Measurements from ENCODE around the gene CCDC122.

CCDC122 gene

DNA sequence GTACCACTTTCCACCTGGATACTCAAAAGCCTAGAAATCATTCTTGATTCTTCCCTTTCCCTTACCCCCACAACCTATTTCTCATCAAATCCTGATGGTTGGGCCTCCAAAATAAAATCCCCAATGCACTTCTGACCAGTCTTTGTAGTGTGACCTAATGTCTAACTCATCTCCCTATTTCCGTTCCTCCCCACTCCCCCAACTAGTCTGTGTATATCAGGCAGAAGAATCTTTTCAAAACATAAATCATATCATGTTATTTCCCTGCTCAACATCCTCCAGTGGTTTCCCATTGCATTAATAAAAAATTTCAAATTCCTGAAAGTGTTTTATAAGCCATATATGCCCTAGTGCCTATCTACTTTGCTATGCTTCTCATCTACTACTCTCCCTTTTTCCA, 17.7 kb downstream of the CCDC122 start:
- TF ChIP-seq, protein P1, sequence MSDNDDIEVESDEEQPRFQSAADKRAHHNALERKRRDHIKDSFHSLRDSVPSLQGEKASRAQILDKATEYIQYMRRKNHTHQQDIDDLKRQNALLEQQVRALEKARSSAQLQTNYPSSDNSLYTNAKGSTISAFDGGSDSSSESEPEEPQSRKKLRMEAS (IDR thresholded peaks at IDR 0.05): no peak
- TF ChIP-seq NFIC (IDR thresholded peaks at IDR 0.05) (no peak), EGR1 (IDR thresholded peaks at IDR 0.05) (no peak), EP300 (IDR thresholded peaks at IDR 0.05; ENCODE audit: borderline replicate concordance) (no peak), TCF12 (IDR thresholded peaks at IDR 0.05; ENCODE audit: low read depth) (no peak), YY1 (IDR thresholded peaks at IDR 0.05; ENCODE audit: low read depth) (no peak), ZBTB7A (IDR thresholded peaks at IDR 0.05; ENCODE audit: low read depth) (no peak), TAF1 (IDR thresholded peaks at IDR 0.05; ENCODE audit: low read depth) (no peak), TEAD4 (IDR thresholded peaks at IDR 0.05) (no peak), CREB1 (IDR thresholded peaks at IDR 0.05; ENCODE audit: low read depth) (no peak), FOXM1 (IDR thresholded peaks at IDR 0.05; ENCODE audit: borderline replicate concordance, low read depth) (no peak), RAD21 (IDR thresholded peaks at IDR 0.05; ENCODE audit: low read depth) (no peak), CEBPB (IDR thresholded peaks at IDR 0.05) (no peak)
- TF ChIP-seq, protein P2, sequence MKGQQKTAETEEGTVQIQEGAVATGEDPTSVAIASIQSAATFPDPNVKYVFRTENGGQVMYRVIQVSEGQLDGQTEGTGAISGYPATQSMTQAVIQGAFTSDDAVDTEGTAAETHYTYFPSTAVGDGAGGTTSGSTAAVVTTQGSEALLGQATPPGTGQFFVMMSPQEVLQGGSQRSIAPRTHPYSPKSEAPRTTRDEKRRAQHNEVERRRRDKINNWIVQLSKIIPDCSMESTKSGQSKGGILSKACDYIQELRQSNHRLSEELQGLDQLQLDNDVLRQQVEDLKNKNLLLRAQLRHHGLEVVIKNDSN (IDR thresholded peaks at IDR 0.05): no peak
- TF ChIP-seq, protein P3, sequence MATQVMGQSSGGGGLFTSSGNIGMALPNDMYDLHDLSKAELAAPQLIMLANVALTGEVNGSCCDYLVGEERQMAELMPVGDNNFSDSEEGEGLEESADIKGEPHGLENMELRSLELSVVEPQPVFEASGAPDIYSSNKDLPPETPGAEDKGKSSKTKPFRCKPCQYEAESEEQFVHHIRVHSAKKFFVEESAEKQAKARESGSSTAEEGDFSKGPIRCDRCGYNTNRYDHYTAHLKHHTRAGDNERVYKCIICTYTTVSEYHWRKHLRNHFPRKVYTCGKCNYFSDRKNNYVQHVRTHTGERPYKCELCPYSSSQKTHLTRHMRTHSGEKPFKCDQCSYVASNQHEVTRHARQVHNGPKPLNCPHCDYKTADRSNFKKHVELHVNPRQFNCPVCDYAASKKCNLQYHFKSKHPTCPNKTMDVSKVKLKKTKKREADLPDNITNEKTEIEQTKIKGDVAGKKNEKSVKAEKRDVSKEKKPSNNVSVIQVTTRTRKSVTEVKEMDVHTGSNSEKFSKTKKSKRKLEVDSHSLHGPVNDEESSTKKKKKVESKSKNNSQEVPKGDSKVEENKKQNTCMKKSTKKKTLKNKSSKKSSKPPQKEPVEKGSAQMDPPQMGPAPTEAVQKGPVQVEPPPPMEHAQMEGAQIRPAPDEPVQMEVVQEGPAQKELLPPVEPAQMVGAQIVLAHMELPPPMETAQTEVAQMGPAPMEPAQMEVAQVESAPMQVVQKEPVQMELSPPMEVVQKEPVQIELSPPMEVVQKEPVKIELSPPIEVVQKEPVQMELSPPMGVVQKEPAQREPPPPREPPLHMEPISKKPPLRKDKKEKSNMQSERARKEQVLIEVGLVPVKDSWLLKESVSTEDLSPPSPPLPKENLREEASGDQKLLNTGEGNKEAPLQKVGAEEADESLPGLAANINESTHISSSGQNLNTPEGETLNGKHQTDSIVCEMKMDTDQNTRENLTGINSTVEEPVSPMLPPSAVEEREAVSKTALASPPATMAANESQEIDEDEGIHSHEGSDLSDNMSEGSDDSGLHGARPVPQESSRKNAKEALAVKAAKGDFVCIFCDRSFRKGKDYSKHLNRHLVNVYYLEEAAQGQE (IDR thresholded peaks at IDR 0.05; ENCODE audit: low read depth): no peak

DNA sequence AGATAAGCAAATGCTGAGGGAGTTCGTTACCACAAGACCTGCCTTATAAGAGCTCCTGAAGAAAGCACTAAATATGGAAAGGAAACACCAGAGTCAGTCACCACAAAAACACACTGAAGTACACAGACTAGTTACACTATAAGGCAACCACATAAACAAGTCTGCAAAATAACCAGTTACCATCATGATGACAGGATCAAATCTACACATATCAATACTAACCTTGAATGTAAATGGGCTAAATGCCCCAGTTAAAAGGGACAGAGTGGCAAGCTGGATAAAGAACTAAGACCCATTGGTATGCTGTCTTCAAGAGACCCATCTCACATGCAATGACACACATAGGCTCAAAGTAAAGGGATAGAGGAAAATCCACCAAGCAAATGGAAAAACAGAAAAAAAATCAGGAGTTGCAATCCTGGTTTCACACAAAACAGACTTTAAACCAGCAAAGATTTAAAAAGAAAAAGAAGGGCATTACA, 26.6 kb downstream of the CCDC122 start:
- no peak for TF ChIP-seq EGR1 (IDR thresholded peaks at IDR 0.05)
- TF ChIP-seq, protein P1 (IDR thresholded peaks at IDR 0.05): no peak
- TF ChIP-seq TEAD4 (IDR thresholded peaks at IDR 0.05): no peak
- TF ChIP-seq TAF1 (IDR thresholded peaks at IDR 0.05; ENCODE audit: low read depth): no peak
- TF ChIP-seq, protein P3 (IDR thresholded peaks at IDR 0.05; ENCODE audit: low read depth): no peak
- TF ChIP-seq ZBTB7A (IDR thresholded peaks at IDR 0.05; ENCODE audit: low read depth): no peak
- no peak for TF ChIP-seq YY1 (IDR thresholded peaks at IDR 0.05; ENCODE audit: low read depth)
- TF ChIP-seq NFIC (IDR thresholded peaks at IDR 0.05): no peak

DNA sequence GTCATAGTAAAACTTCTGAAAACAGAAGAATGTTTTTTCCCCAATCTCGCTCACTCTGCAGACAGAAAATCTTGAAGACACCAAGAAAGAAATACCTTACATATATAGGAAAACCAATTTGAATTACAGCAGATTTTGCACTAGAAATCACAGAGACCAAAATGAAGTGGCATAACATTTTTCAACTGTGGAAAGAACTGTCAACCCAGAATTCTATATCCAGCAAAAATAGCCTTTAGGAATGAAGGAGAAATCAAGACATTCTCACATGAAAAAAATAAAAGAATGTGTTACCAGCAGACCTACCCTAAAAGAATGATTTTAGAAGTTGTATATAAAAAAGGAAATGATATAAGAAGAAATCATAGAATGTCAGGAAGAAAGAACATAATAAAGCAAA, 28.7 kb downstream of the CCDC122 start:
- TF ChIP-seq TCF12 (IDR thresholded peaks at IDR 0.05; ENCODE audit: low read depth): no peak
- TF ChIP-seq, protein P1 (IDR thresholded peaks at IDR 0.05): no peak
- TF ChIP-seq YY1 (IDR thresholded peaks at IDR 0.05; ENCODE audit: low read depth): no peak

DNA sequence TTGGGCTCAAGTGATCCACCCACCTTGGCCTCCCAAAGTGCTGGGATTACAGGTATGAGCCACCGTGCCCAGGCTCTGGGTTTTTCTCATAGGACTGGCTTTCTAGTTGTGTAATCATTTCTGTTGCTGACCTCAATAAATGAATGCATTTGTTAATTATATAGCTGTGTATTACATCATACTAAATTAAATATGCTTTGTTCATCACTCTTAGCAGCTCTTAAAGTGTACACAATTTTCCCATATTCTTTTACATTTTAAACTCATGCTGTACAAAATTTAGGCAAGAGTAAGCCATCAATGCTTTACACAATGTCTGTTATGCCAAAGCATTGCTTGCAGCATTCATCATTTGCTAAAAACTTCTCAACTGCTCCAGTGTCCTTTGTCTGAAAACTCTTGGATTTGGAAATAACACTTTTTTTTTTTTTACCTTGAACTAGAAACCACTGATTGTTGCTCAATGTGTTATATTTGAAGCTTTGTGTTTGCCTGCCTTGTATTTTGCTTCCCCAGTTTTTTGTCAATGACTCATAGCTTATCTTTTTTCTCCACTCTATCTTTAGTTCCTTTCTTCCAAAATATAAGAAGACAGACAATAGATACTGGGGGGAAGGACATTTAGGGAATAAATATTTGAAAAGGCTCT, 31.4 kb downstream of the CCDC122 start:
- TF ChIP-seq CEBPB (IDR thresholded peaks at IDR 0.05): no peak
- TF ChIP-seq ZBTB7A (IDR thresholded peaks at IDR 0.05; ENCODE audit: low read depth): no peak
- TF ChIP-seq, protein P1 (IDR thresholded peaks at IDR 0.05): no peak
- TF ChIP-seq CREB1 (IDR thresholded peaks at IDR 0.05; ENCODE audit: low read depth): no peak
- no peak for TF ChIP-seq YY1 (IDR thresholded peaks at IDR 0.05; ENCODE audit: low read depth)
- no peak for TF ChIP-seq TEAD4 (IDR thresholded peaks at IDR 0.05)

DNA sequence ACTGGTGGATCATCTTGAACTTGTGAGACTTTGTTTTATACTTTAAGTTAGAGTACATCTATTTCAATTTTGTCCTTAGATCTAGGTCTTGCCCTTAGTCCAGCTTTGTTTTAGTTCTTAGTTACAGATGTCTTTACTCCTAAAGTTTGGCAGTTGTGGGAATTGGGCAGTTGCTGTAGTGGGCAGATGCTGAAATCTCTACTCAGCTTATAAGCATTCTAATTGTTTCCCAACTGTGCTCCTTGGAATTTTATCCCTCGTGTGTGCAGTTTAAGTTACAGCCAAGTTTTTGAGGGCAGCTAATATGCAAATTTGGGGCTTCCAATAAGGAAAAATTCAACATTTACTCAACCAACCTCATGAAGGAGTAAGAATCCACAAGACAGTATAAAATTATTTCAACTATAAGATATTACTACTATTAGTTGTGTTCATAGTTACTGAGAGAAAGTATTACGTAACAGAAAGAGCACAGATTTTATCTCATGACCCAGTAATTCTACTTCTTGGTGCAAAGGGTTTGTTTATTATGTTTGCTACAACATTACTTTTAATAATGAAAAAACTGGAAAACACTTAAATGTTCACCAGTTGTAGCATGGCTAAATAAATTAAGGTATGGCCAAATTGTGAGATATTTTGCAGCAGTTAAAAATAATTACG, 32.9 kb downstream of the CCDC122 start:
- TF ChIP-seq CREB1 (IDR thresholded peaks at IDR 0.05; ENCODE audit: low read depth) (no peak), TAF1 (IDR thresholded peaks at IDR 0.05; ENCODE audit: low read depth) (no peak), EGR1 (IDR thresholded peaks at IDR 0.05) (no peak), YY1 (IDR thresholded peaks at IDR 0.05; ENCODE audit: low read depth) (no peak), TCF12 (IDR thresholded peaks at IDR 0.05; ENCODE audit: low read depth) (no peak), CEBPB (IDR thresholded peaks at IDR 0.05) (no peak)
- TF ChIP-seq, protein P3 (IDR thresholded peaks at IDR 0.05; ENCODE audit: low read depth): no peak
